NCI-H82 treated with DMSO at 0.1 percent for 48 hours (cell line): ENCODE results near the gene CTNNBL1.

Experiments used
- DNase-seq: peaks from one replicate; lab custom pipeline; 2025; ENCODE audit not compliant: unreplicated experiment; lab: John Stamatoyannopoulos, UW

CTNNBL1 gene

DNA sequence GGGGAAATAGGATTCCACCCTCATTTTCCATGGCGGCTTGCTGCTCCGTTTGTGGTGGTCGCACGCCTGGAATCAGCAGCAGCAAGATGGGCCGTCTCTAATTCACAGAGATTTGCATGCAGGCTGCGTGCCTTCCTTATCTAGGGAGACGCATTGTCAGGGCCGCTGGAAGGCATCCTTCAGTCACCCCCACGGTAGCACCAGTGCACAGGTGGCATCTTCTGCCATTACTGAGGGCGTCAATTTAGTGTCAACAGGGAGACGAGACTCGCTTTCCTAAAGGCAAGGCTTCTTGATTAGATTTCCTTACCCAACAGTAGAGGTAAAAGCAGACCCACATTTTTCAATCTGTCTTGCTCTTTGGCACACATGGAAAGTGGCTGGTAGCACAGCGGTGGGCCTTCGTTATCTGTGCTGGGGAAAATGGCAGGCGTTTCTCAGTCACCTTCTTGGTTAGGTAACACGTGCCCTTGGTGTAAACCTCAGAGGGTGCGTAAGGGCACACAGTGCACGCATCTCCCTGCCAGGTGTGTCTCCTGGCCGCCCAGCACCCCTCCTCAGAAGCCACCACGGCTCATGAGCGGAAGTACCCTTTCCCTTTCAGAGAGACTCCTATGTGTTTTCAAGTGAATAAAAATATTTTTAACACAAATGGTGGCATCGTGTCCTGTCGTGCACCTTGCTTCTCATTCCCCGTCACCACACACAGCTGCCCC lies 181.8 kb downstream of the CTNNBL1 start:
- no peak for DNase-seq

DNA sequence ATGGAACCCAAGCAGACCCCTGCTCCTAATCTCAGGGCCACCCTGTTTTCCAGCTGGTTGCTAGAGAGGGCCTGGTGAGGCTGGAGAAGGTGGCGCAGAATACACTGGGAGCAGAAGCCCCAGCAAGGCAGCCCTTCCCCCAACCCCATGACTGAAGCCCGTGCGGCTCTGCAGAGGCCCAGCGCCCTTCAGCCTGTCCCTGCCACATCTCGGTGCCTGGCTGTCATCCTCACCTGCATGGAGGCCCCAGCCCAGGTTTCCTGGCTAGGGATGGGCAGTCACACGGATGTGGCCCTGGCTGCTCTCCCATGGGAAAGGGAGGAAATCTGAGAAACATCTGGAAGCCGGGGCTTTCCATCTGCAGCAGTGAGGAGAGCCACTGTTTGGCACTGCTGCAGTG lies 183.0 kb downstream of the CTNNBL1 start:
- DNase-seq: no peak

DNA sequence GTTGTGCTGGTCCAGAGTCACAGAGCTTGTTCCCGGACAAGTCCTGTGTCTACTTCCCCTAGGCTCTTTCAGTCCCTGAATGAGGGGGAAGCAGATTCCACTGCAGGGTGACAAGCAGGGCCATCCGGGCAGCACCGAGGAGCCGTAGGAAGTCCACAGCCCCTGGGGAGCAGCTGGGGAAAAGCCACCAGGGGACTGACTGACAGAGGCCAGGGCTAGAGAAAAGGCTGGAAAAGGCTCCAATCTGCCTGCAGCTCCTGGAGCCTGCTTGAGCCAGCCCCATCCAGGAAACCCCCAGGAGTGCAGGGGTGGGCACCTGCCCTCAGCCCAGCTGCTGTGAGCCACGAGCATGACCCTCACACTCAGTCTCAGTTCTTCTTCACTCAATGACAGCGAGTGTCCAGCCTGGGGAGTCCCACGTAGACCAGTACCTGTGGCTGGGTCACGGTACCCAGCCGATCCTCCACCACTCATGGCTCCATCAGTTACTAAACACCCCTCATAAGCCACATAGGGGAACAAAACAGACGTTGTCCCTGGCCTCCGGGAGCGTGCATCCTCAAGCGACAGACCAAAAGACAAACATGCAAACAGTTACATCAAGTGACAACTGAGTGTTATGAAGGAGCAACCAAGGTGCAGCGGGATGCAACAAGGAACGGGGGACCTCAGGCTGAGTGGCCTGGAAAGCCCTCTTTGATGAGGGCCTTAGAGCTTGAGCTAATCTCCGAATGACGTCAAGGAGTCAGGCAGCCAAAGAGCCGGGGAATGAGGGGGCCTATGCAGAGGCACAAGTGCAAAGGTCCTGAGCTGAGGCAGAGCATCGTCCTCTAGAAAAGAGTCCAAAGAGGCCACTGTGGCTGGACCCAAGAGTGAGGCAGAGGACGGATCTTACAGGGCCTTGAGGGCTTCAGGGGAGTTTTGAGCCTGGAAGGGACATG lies 184.3 kb downstream of the CTNNBL1 start:
- peak; percentile 38 for DNase-seq

DNA sequence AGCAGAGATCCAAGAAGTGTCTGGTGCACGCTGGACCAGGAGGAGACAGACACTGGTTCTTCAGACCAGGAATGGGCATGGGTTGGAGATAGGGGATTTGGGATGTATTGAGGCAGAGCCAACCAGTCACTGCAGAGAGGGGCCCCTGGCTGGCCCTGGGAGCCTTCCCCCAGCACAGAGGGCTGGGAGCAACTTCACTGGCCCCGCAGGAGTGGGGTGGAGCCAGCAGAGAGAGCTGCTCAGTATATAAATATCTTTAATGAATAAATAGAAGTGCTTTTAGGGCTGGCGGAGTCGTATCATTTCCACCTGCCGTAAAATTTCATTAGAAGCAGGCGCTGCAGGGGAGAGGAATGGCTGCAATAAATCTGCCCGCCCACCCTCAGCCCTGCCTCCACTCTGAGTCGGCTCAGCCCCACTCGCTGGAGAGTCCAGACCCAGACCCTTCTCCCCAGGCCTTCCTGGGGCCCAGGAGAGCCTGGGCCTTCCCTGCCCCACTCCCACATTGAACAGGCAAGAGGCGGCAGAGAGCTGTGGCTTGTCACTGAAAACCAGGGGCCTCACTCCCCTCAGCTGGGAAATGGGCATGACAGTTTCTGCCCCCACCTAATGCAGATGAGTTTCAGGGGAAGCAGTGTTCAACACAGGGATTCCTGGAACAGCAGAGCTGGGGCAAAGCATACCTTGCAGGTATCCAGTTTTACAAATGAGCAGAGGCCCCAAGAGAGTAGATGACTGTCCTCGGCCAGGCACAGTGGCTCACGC lies 185.2 kb downstream of the CTNNBL1 start:
- no peak for DNase-seq

DNA sequence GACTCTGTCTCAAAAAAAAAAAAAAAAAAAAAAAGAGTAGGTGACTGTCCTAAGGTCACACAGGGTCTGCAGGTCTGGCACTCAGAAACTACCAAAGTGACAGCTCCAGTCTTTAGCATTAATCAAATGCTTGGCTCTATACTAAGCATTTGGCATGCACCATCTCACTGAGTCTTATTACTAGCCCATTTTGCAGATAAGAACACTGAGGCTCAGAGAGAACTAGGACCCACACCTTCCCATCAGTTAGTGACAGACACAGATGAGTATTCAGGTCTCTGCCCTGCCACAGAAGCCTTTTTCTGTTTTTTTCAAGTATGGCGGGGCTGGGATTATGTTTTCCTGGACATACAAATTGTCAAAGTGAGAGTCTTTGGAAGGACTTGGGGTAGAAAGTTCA lies 186.0 kb downstream of the CTNNBL1 start:
- no peak for DNase-seq

DNA sequence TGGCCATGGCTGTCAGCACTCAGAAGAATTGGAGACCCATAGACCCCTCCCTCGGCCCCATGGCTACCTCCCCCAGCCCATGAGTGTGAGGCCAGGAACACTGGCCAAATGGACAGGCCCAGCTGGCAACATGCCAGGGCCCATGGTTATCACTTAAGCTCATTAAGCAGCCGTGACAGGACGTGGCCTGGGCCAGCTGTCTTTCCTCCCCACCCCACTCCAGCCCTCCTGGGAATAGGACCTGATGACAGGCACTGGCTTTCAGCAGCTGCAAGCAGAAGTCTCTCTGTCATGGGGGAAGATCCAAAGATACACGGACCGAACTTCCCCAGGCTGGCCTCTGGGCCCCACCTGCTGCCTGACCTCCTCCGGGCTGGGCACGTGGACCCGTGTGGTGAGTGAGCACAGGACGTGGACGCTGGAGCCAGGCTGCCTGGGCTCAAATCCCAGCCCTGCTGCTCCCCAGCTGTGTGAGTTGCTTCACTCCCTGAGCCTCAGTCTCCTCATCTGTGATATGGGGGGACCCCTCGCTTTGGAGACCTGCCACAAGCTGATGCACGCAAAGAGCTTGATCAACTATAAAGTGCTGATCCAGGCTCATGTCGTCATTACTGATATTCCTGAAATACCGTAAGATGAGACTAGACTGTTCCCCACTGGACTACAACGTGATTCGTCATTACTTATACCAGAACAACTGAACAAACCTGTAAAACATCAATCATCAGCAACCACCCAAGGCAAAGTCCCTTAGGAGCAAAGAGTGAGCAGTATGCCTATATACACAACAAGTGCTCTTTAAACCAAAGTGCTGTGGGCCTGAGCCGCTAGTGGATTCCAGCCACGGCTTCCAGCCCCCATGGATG lies 187.1 kb downstream of the CTNNBL1 start:
- peak; percentile 90 for DNase-seq

DNA sequence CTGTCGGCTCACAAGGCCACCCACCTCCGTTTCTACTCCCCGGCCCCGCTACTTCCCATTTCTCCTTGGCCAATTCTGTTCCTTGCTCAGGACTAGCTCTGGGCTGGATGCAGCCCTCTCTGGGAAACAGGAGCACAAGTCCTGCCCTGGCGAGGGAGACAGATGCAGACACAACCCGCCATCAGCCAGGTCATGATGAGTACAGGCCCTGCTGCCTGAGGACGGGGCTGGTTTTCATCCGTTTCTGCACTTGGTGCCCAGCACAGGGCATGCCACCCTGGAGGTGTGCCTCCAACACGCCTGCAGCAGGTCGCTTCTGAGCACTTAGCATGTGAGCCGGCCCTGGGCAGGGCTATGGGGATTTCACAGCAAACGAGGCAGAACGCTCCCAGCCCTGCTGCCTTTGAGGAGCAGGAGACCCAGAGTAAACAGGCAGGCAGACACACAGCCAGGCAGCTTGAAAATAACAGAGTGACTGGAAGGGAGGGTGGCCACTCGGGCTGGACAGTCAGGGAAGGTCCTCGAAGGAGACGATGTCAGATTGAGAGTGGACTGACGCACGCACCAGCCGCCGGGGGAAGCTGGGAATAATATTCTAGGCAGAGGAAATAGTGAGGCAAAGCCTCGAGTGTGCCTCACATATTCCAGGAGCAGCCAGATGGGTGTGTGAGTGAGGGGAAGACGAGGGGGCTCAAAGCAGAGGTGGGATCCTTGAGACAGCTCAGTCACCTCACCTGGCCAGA lies 187.9 kb downstream of the CTNNBL1 start:
- no peak for DNase-seq

DNA sequence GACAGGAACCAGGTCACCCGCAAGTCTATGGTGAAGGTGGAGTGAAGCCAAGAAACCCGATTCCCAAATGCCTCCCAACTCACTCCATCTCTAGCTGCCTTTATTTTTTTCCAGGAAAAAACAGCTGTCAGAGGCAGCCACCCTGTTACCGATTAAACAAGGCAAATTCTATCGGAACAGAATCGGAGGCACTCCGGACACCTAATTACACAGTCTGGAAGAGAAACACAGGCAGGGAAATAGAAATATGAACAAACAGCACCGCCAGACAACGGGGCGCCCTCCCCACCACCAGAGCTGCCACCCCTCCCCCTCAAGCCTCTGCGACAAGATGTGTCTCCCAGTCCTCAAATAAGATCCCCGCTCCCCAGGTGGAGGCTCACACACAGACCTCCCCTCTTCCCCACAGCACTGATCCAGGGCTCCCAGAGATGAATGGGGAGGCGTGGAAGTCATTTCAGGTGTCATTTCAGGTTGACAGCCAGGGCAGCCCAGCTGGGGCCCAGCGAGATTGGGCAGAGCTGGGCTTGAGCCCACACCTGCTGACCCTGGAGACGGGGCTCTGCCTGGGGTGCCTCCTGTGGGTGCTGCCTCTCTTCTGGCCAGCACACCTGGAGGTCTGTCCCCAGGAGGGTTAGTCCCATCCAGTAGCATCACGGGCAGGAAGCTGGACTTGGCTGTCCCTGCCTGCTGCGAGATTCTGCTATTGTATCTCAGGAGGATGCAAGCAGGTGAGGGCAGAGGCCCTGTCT lies 189.3 kb downstream of the CTNNBL1 start:
- DNase-seq: no peak

DNA sequence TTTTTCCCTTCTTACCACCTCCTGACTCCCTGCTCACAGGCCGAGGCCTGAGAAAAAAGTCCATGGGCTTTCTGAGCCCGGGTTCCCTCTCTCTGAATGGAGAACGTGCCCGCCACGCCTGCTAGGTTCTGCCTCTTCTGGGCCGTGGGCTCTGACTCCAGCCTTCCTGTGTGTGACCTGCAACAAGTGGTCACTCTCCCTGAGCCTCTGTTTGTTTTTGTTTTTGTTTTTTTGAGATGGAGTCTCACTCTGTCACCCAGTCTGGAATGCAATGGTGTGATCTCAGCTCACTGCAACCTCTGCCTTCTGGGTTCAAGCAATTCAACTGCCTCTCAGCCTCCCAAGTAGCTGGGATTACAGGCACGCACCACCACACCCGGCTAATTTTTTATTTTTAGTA lies 191.2 kb downstream of the CTNNBL1 start:
- DNase-seq: no peak

DNA sequence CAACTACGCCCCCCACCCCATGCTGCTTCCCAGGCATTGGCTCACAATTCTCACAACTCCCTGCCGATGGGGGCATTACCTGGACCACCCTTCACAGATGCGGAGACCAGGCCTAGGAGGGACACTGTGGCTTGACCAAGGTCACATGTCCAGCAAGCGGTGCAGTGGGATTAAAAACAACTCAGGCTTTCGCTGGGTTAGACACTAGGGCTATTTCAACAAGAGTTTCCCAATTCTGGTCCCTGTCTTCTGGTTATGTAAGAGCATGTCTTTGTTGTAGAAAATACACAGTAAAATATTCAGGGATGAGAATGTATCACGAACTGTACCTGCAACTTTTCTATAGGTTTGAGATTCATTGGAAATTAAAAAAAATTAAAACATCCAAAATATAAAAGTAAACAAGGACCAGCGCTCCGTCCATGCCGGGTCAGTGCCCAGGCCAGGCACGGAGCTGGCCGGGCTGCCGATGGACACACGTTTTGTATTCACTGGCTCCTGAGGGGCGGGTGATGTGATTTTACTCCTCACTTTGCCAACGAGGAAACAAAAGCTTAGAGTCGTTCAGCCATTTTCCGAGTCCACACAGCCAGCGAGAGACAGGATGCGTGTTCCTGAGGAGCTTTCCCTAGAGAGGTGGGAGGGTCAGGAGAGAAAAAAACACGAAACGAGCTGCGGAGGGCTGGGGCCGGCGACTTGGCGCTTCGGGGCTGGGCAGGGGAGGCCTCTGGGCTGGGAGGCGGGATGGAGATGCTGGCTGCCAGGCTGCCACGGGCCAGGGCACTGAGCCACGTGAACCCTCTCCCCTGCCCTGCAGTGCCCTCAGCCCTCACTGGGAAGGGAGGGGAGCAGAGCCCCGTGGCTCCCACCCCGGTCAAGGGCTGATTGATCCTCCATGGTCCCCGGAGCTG lies 192.0 kb downstream of the CTNNBL1 start:
- no peak for DNase-seq

DNA sequence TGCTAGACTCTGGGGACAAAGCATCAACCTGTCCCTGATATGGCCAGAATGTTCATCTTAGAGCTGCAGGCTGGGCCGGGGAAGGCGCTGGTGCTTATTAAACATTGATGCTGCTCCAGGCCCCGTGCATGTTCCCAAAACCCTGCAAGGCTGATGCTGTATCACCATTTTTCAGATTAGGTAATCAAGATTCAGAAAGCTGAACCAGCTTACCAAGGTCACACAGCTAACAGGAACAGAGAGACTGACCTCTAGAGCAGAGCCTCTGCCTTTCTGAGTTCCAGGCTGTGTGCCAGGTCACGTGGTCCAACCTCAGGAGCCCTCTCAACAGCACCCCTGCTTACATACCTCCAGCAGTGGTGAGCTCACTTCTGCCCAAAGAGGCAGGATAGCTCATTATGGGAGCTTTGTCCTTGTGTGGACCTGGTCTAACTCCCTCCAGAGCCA lies 193.0 kb downstream of the CTNNBL1 start:
- DNase-seq: no peak

DNA sequence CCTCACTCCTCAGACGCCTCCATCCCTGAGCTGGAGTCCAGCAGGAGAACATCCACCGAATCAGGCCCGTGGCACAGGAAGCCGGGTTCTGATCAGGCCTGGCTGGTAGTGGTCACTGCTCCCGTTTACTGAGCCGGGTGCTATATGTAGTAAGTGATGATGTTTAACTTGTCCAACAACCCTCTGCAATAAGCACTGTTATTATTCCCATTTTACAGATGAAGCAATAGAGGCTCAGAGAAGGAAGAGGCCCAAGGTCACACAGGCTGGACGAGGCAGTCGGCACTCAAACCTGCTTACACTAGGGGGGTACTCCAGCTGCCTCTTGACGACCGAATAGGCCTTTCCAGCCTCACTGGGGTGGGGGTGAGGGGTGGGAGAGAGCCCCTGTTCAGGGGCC lies 194.8 kb downstream of the CTNNBL1 start:
- DNase-seq: no peak

DNA sequence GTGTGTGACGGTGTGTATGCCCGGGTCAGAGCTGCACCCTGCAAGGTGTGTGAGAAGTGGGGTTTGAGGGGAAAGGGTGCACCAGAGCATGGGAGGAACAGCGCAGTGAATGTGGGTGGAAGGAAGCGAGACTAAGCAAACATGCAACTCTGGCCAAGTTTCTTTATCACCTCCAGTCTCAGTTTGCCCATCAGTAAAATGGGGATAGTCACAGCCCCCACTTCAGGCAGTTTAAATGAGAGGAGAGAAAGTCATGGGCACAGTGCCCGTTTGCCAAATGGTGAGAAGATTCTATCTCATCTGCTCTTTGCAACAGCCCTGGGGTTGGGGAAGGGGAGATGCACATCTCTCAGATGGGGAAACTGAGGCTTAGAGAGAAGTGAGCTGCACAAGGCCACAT lies 196.3 kb downstream of the CTNNBL1 start:
- no peak for DNase-seq

DNA sequence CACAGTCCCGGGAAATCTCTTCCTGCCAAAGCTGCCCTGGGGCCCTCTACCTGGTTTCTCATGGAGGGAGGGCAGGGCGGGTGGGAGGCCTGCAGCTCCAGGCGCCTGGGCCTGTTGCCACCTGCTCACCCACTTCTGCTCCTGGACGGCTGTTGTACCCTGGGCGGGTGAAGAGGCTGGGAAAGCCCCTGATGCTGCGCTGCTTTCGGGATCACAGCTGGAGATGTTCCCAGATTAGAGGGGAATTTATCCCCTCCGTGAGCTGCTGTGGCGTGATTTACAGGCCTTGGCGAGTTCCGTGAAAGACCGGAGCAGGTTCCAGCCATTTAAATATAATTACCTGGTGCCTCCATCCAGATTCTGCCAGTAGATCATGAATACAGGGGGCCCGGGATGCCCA lies 196.8 kb downstream of the CTNNBL1 start:
- DNase-seq: no peak

DNA sequence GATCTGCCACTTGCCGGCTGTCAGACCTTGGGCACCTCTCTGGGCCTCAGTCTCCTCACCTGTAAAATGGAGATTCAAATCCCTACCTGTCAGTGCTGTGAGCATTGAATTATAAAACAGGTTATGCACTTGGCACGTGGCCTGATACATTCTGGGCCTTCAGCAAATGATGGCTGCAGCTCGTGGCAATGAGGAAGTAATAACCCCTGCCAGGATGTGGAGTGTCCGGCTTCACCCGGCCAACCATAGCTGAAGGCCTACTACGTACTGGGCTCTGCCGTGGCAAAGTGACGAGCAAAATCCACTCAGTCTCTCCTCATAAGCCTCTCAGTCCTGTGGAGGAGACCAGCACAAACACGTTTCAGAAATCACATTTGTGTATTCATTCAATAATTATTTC lies 198.2 kb downstream of the CTNNBL1 start:
- no peak for DNase-seq

DNA sequence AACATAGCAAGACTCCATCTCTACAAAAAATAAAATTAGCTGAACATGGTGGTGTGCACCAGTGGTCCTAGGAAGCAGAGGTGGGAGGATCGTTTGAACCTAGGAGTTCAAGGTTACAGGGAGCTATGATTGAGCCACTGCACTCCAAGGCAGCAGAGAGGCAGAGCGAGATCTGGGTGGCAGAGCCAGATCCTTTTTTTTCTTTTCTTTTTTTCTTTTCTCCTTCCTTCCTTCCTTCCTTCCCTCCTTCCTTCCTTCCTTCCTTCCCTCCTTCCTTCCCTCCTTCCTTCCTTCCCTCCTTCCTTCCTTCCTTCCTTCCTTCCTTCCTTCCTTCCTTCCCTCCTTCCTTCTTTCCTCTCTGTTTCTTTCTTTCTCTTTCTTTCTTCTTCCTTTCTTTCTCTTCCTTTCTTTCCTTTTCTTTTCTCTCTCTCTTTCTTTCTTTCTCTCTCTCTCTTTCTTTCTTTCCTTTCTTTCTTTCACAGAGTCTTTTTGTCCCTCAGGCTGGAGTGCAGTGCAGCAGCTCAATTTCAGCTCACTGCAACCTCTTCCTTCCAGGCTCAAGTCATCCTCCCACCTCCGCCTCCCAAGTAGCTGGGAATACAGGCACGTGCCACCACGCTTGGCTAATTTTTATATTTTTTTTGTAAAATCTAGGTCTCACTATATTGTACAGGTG lies 199.9 kb downstream of the CTNNBL1 start:
- no peak for DNase-seq

DNA sequence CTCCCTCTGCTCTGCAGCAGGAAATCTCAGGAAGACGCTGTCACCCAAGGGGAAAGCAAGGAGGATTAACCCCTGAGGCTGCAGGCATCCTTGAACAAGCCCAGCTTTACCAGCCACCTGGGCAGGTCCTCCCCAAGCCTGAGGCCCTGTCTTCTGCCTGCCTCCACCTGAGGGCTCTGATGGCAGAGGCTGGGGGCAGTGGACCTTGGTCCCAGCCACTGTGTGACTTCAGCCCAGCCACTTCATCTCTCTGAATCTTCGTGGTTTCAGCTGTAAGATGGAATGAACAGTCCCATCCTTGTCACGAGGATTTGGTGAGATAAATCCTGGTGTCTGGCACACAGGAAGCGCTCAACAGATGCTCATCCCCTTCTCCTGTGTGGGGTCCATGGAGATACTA lies 200.6 kb downstream of the CTNNBL1 start:
- no peak for DNase-seq

DNA sequence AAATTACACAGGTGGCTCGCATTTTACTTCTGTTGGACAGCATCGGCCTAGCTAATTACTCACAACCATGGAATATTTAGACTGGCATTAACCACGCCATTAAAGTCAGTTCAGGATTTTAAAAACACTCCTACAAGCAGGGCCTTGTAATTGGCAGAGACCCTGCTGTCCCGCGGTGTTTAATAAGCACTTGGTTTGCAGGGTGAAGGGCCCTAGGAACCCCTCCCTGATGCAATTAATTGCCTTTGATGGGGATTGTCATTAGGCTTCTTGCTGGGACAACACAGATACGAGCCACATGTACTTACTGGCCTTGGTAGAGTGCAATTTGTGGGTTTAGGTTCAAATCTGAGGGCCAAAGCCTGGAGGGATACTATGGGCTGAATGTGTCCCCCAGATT lies 201.3 kb downstream of the CTNNBL1 start:
- peak; percentile 95 for DNase-seq
